K562 (cell line): ENCODE measurements around the gene SMG9. TPM values are rescaled to one million over a fixed set of nuclear protein-coding genes. Genes with fewer than 3 reads are reported as not detected.

Experiments
- ATAC-seq: fragments of 200-7000 bp; cut with Tn5 transposase; 3 replicates; pipeline ENCODE4 v1.9.1; 2020; ENCODE audit warnings: moderate library complexity
- BruUV-seq: library from RNA; stranded (reverse); fragments of 400-500 nt; replicated peaks from 2 replicates; lab custom pipeline; 2021; lab: Mats Ljungman, UMichigan
- CTCF ChIA-PET: fragments of 300-600 bp; formaldehyde crosslinking; extraction: SDS; loops from one replicate; lab custom pipeline; 2021; ENCODE audit warnings: low intra/inter-chr PET ratio; lab: Yijun Ruan, JAX
- POLR2A ChIA-PET: fragments of 300-600, 350-650 bp; sonication (Branson Sonifier 250); formaldehyde crosslinking; extraction: SDS; loops from one replicate; lab custom pipeline; 2021; ENCODE audit warnings: antibody characterized with exemption, inconsistent platforms; lab: Yijun Ruan, JAX
- DNase-seq, 4 experiments: peaks; one replicate each; pipeline versions ENCODE4 v3.0.0 to v3.0.0-alpha.2; 2011 to 2018; ENCODE audit warnings: low spot score in 3 of 4, mixed read lengths in 3 of 4; ENCODE audit errors: extremely low read depth in 1 of 4
- FAIRE-seq: peaks from 2 replicates; lab custom pipeline; 2011; peaks lifted over from hg19 to GRCh38; lab: Jason Lieb, UNC
- H2AFZ ChIP-seq: 2 replicates; pipeline ENCODE4 v1.6.0; 2011; ENCODE audit warnings: low read depth, low read length, control low read depth, inconsistent platforms
- H3K27ac ChIP-seq: fragments of 200-600 bp; 3 replicates; pipeline ENCODE4 v1.8.0; 2011; ENCODE audit warnings: low read depth, mild to moderate bottlenecking, control low read depth, inconsistent platforms, low read length, moderate library complexity, mixed read lengths; ENCODE audit errors: extremely low read depth
- H3K27me3 ChIP-seq, 2 experiments: fragments of 300-600 bp in 1 of 2; 2 replicates in 1 of 2; 3 replicates in 1 of 2; pipeline versions ENCODE4 v1.6.0 to v1.8.0; 2011; ENCODE audit warnings: inconsistent platforms in 2 of 2, low read length in 2 of 2, mild to moderate bottlenecking in 1 of 2, mixed read lengths in 1 of 2, moderate library complexity in 1 of 2; ENCODE audit not compliant: control insufficient read depth in 2 of 2, insufficient read depth in 2 of 2
- H3K36me3 ChIP-seq: fragments of 300-600 bp; 3 replicates; pipeline ENCODE4 v1.8.0; 2011; ENCODE audit warnings: mild to moderate bottlenecking, low read length, inconsistent platforms; ENCODE audit not compliant: control insufficient read depth, insufficient read depth
- H3K4me1 ChIP-seq, 2 experiments: fragments of 200-600 bp in 1 of 2; replicated peaks in 1 of 2; 2 replicates in 1 of 2; 3 replicates in 1 of 2; pipeline versions ENCODE4 v1.5.1 to v1.8.0; 2011; ENCODE audit warnings: inconsistent platforms in 2 of 2, low read length in 2 of 2, mild to moderate bottlenecking in 1 of 2, mixed read lengths in 1 of 2, moderate library complexity in 1 of 2; ENCODE audit not compliant: control insufficient read depth in 2 of 2, insufficient read depth in 2 of 2
- H3K4me2 ChIP-seq: 2 replicates; pipeline ENCODE4 v1.6.1; 2011; ENCODE audit warnings: low read length, control low read depth, inconsistent platforms, mixed read lengths; ENCODE audit not compliant: insufficient read depth
- H3K4me3 ChIP-seq: fragments of 200-600 bp; sonication (generic), shearing (Covaris generic); 2 replicates; pipeline ENCODE4 v1.5.1; 2016; ENCODE audit warnings: control low read depth, inconsistent platforms
- H3K79me2 ChIP-seq: fragments of 200-600 bp; 3 replicates; pipeline ENCODE4 v1.8.0; 2011; ENCODE audit warnings: low read length, inconsistent platforms; ENCODE audit not compliant: control insufficient read depth, insufficient read depth
- H3K9ac ChIP-seq, 2 experiments: 2 replicates each; pipeline versions ENCODE4 v1.6.0 to v1.6.1; 2011; ENCODE audit warnings: low read depth in 2 of 2, low read length in 2 of 2, control low read depth in 1 of 2, inconsistent platforms in 1 of 2, mild to moderate bottlenecking in 1 of 2, mixed read lengths in 1 of 2; ENCODE audit not compliant: insufficient read depth in 1 of 2
- H3K9me1 ChIP-seq: one replicate; pipeline ENCODE4 v1.6.0; 2011; ENCODE audit warnings: inconsistent platforms, mild to moderate bottlenecking, low read length, moderate library complexity; ENCODE audit not compliant: control insufficient read depth, insufficient read depth
- H3K9me3 ChIP-seq: replicated peaks from 2 replicates; pipeline ENCODE4 v1.5.1; 2011; ENCODE audit warnings: low read depth, low read length, inconsistent platforms; ENCODE audit not compliant: control insufficient read depth, insufficient read depth
- H4K20me1 ChIP-seq: replicated peaks from 2 replicates; pipeline ENCODE4 v1.6.1; 2011; ENCODE audit warnings: low read length, inconsistent platforms, mixed read lengths; ENCODE audit not compliant: control insufficient read depth, insufficient read depth
- CBX5 ChIP-seq: IDR thresholded peaks from 2 replicates; pipeline ENCODE4 v1.6.1; 2014; ENCODE audit warnings: low read depth, borderline replicate concordance
- SMAD1 ChIP-seq: fragments of 150-350 bp; IDR thresholded peaks from 2 replicates; pipeline ENCODE4 v1.6.1; 2014; ENCODE audit warnings: low read length, low read depth; ENCODE audit not compliant: partially characterized antibody
- SP1 ChIP-seq: sonication (generic); formaldehyde crosslinking; IDR thresholded peaks from 2 replicates; pipeline ENCODE4 v1.8.1; 2022; ENCODE audit warnings: mild to moderate bottlenecking, missing genetic modification reagents
- TOE1 ChIP-seq, 2 experiments: fragments of 450-650 bp in 1 of 2; sonication (generic) in 1 of 2; formaldehyde crosslinking in 1 of 2; IDR thresholded peaks; 2 replicates each; pipeline versions ENCODE4 v1.7.1 to v1.8.0; 2016 to 2022; ENCODE audit warnings: borderline replicate concordance in 2 of 2, mild to moderate bottlenecking in 2 of 2, antibody characterized with exemption in 1 of 2, inconsistent platforms in 1 of 2, low read depth in 1 of 2, missing genetic modification reagents in 1 of 2, moderate library complexity in 1 of 2
- ZC3H4 ChIP-seq: sonication (generic); formaldehyde crosslinking; IDR thresholded peaks from 2 replicates; pipeline ENCODE4 v1.9.0; 2021; ENCODE audit warnings: missing genetic modification reagents, borderline replicate concordance
- ZNF140 ChIP-seq: fragments of 250-450 bp; sonication (Bioruptor Pico); IDR thresholded peaks from 2 replicates; pipeline ENCODE4 v1.8.0; 2021; ENCODE audit warnings: moderate library complexity, mild to moderate bottlenecking, inconsistent platforms
- ZNF318 ChIP-seq, 2 experiments: fragments of 450-650 bp; IDR thresholded peaks; 2 replicates each; pipeline ENCODE4 v1.6.1; 2016; ENCODE audit warnings: mild to moderate bottlenecking in 2 of 2, borderline replicate concordance in 1 of 2, low read depth in 1 of 2, moderate library complexity in 1 of 2
- WGBS: fragments of 100-300 bp; shearing (Covaris generic); methylation state at CpG from one replicate; pipeline ENCODE4 v1.1.6; 2016; ENCODE audit warnings: low coverage, mixed read lengths; ENCODE audit not compliant: insufficient coverage; ENCODE audit errors: missing lambda C conversion rate; 5-methylcytosine and 5-hydroxymethylcytosine counted together
- in situ Hi-C: fragments of 300-500 bp; cut with MboI; formaldehyde crosslinking; loops from 4 replicates; pipeline ENCODE4 v1.15.0; 2018; ENCODE audit warnings: inconsistent platforms, mixed read lengths
- intact Hi-C: fragments of 100-400 bp; cut with micrococcal nuclease; formaldehyde crosslinking; loops from 2 replicates; pipeline ENCODE4 v1.14.2; 2022
- polyA plus RNA-seq, 8 experiments: library from polyadenylated mRNA; depleted of rRNA in 4 of 8; stranded (reverse) in 5 of 8; unstranded in 3 of 8; fragments of >200 nt; fragmentation: Nextera tagmentation in 2 of 8; fragmentation: Illumina TruSeq in 1 of 8; extraction: Ambion mirVana in 2 of 8; extraction: Trizol in 1 of 8; gene quantifications; 2 replicates each; pipeline versions ENCODE4 v1.2.1 to v1.2.3, GENCODE V29; 2011 to 2014; ENCODE audit warnings: inconsistent platforms in 1 of 8, missing spikeins in 1 of 8
- total RNA-seq, 7 experiments: library from RNA; depleted of rRNA in 6 of 7; stranded (reverse); fragments of >200 nt in 6 of 7; fragmentation: Illumina TruSeq in 2 of 7; extraction: Trizol in 2 of 7; gene quantifications; 2 replicates each; pipeline versions ENCODE4 v1.2.1 to v1.2.3, GENCODE V29; 2011 to 2021; ENCODE audit warnings: low replicate concordance in 1 of 7
- TF ChIP-seq, protein P1 (sequence below): sonication (generic); IDR thresholded peaks from 2 replicates; pipeline ENCODE4 v1.6.1; 2016

SMG9 gene
- total and polyA plus RNA-seq, 9 of the 15 experiments (the other 6 are each of a cell fraction or from before 2014, with no cell fraction given): 1.7 to 79.7 (median 40.2) TPM

- no peak for TF ChIP-seq TOE1 (IDR thresholded peaks at IDR 0.05; ENCODE audit: borderline replicate concordance)
- no peak for TF ChIP-seq TOE1 (CRISPR knock-in tag; IDR thresholded peaks at IDR 0.05; ENCODE audit: borderline replicate concordance, low read depth)
- TF ChIP-seq ZC3H4 (CRISPR knock-in tag): no peak
- no peak for TF ChIP-seq ZNF140 (CRISPR knock-in tag)
- TF ChIP-seq CBX5: no peak
- TF ChIP-seq, protein P1, sequence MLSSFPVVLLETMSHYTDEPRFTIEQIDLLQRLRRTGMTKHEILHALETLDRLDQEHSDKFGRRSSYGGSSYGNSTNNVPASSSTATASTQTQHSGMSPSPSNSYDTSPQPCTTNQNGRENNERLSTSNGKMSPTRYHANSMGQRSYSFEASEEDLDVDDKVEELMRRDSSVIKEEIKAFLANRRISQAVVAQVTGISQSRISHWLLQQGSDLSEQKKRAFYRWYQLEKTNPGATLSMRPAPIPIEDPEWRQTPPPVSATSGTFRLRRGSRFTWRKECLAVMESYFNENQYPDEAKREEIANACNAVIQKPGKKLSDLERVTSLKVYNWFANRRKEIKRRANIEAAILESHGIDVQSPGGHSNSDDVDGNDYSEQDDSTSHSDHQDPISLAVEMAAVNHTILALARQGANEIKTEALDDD: no peak
Observed at GRCh38 chr19:43777163-43777695, 22.5 kb upstream of the SMG9 start (continued).

GRCh38 chr19:43776286-43776685, 21.5 kb upstream of the SMG9 start:
- peak overlapping the region; percentile 47 for H3K4me2 ChIP-seq
- no TSS peak for BruUV-seq
- ATAC-seq (peak; percentile 2), DNase-seq (peak; percentile 54 to 69 (median 63)), FAIRE-seq (peak; percentile 52)
- H3K36me3 ChIP-seq: peaks cover 19% of the 10 kb centered on the region
- POLR2A ChIA-PET: interaction anchor here (1.2 to 9.9 kb wide), 3 partner anchors 10 to 22 kb away, joined by 3 to 71 read pairs (median 31); partner anchors contain the start of gene SMG9
- H4K20me1 ChIP-seq: no peaks in the 10 kb centered on the region
- no peak overlapping the region for H3K4me3 ChIP-seq
- no peaks in the 10 kb centered on the region for H3K9me3 ChIP-seq
- H3K27ac ChIP-seq: peak overlapping the region; percentile 95
- in situ Hi-C loops (no loop called here), intact Hi-C loops (no loop called here)
- CTCF ChIA-PET: no interaction called here
- H3K9ac ChIP-seq: peak overlapping the region; percentile 75 to 83; a peak in 2 of 4 replicates
- H3K27me3 ChIP-seq: no peaks in the 10 kb centered on the region
- H2AFZ ChIP-seq: peak overlapping the region; percentile 12; the same call in 1 of the 2 replicates
- WGBS: 29% methylated on average over 8 of the region's 11 CpGs
- no peaks in the 10 kb centered on the region for H3K9me1 ChIP-seq
- H3K79me2 ChIP-seq: peaks cover 87% of the 10 kb centered on the region
- H3K4me1 ChIP-seq: peaks cover 73 to 82% of the 10 kb centered on the region in 2 experiments
- TF ChIP-seq SMAD1: no peak
- 0 out of 2 replicates have a peak, but pooled peaks have one; percentile 27 for TF ChIP-seq SP1 (CRISPR knock-in tag)
- TF ChIP-seq ZNF318 (IDR thresholded peaks at IDR 0.05; ENCODE audit: borderline replicate concordance in 1 of 2, low read depth in 1 of 2): no peak
